ENCODE results near the gene AKR1E2.
A peak's percentile ranks its signal among the peaks of the same experiment; 100 is the strongest.

The AKR1E2 gene

GRCh38 chr10:4848356-4849041, 22.5 kb downstream of the AKR1E2 start:
- no peak for DNase-seq (ENCODE audit: insufficient read length, low spot score)
- TF ChIP-seq CTCF (IDR thresholded peaks at IDR 0.05; ENCODE audit: insufficient read depth, missing control alignments) = no peak
- no peak for FAIRE-seq

- FAIRE-seq = no peak
- no peak for TF ChIP-seq CTCF (IDR thresholded peaks at IDR 0.05; ENCODE audit: insufficient read depth, missing control alignments)
- DNase-seq (ENCODE audit: insufficient read length, low spot score) = no peak
Measured at GRCh38 chr10:4849042-4849402, 23.0 kb downstream of the AKR1E2 start.

- DNase-seq (ENCODE audit: insufficient read length, low spot score) = peak; percentile 37
- peak; percentile 100 for TF ChIP-seq CTCF (IDR thresholded peaks at IDR 0.05; ENCODE audit: insufficient read depth, missing control alignments)
- peak; percentile 41 for FAIRE-seq
Measured at GRCh38 chr10:4849555-4850242, 23.7 kb downstream of the AKR1E2 start.

- no peak for FAIRE-seq
- TF ChIP-seq CTCF (IDR thresholded peaks at IDR 0.05; ENCODE audit: insufficient read depth, missing control alignments) = no peak
- no peak for DNase-seq (ENCODE audit: insufficient read length, low spot score)
Measured at GRCh38 chr10:4850397-4850796, 24.4 kb downstream of the AKR1E2 start.

GRCh38 chr10:4851176-4851575, 25.2 kb downstream of the AKR1E2 start:
- TF ChIP-seq CTCF (IDR thresholded peaks at IDR 0.05; ENCODE audit: insufficient read depth, missing control alignments) = no peak

GRCh38 chr10:4851846-4852245, 25.8 kb downstream of the AKR1E2 start:
- no peak for DNase-seq (ENCODE audit: insufficient read length, low spot score)
- no peak for TF ChIP-seq CTCF (IDR thresholded peaks at IDR 0.05; ENCODE audit: insufficient read depth, missing control alignments)
- no peak for FAIRE-seq

More at GRCh38 chr10:4851176-4851575, 25.2 kb downstream of the AKR1E2 start:
- DNase-seq (ENCODE audit: insufficient read length, low spot score) (no peak), FAIRE-seq (no peak)
